HG03520 (cell line): ENCODE data around the gene TXNRD2.
"Not testable (repeated sequence)": the region's sequence is repeated elsewhere in the genome, so short reads cannot be mapped to it uniquely, and the experiment has no call there.

ENCODE experiments used
- ATAC-seq: cut with Tn5 transposase; IDR thresholded peaks from one replicate; pipeline ENCODE4 v1.9.1; 2021; ENCODE audit warnings: mild to moderate bottlenecking, moderate library complexity; ENCODE audit not compliant: unreplicated experiment

Gene TXNRD2

GRCh38 chr22:19928207-19928606 is 13.4 kb downstream of the TXNRD2 start:
- ATAC-seq: no peak

DNA sequence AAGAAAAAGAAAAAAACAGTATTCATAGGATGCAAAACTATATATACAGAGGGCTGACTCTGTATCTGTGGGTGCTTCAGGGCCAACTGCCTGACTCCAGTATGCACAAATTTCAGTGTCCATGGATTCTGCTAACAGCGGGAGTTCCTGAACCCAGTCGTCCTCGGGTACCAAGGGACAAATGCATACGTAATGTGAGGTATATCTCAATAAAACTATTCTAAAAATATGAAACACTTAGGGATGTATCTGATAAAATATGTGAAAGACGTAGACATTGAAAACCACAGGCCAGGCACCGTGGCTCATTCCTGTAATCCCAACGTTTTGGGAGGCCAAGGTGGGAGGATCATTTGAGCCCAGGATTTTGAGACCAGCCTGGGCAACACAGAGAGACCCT is 13.9 kb downstream of the TXNRD2 start:
- no peak for ATAC-seq

DNA sequence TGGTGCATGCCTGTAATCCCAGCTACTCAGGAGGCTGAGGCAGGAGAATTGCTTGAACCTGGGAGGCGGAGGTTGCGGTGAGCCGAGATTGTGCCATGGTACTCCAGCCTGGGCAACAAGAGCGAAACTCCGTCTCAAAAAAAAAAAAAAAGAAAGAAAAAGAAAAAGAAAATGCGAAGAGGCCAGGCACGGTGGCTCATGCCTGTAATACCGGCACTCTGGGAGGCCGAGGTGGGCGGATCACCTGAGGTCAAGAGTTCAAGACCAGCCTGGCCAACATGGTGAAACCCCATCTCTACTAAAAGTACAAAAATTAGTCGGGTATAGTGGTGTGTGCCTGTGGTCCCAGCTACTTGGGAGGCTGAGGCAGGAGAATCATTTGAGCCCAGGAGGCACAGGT is 15.6 kb downstream of the TXNRD2 start:
- ATAC-seq: not testable (repeated sequence)

DNA sequence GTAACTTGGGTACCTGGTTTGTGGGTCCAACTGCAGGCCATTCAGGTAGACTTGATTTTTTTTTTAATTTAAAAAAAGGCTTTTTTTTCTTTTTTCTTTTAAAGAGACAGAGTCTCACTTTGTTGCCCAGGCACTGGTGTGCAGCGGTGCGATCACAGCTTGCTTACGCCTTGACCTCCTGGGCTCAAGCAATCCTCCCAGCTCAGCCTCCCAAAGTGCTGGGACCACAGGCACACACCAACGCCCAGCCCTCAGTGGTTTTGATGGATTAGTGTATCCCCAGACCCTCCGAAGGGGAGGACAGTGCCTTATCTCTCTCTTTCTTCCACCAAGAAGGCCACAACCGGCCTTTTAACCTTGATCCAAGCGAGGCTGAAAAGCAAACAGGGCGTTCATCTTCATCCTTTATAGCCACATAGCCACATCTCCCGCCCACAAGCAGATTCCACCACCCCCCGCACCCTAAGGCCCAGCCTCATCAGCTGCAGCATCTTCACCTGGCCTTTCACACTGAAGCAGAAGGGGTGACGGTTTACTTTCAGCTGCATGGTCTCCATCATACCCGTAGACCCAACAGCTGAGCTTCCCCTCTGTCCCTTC is 17.6 kb downstream of the TXNRD2 start:
- no peak for ATAC-seq

- ATAC-seq: no peak
Measured at GRCh38 chr22:19921544-19922081, 20.0 kb downstream of the TXNRD2 start.

DNA sequence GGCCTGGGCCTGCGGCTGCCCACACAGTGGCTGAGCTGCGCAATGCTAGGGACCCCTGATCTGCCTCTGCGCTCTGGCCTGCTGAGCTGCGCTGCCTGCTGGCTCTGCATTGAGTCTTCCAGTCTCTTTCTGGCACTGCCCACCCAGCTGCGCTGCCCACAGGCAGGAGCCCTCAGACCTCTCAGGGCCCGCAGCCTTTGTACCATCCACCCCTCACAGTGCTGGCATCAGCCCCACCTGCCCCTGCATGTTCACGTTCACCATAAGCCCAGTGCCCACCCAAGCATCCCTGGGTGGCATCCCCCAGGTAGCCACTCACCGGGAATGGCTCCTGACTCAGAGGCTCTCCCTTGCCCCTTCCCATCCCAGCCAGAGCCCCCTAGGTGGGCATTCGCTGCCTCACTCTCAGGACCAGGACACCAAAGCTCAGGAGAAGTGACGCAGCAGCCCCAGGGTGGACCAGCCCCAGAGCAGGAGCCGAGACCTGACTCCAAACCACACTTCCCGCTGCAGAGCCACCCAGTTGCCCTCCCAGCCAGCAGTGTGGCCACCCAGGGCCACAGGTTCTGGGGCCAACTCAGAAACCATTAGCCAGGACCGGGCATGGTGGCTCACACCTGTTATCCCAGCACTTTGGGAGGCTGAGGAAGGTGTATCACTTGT is 21.8 kb downstream of the TXNRD2 start:
- no peak for ATAC-seq

DNA sequence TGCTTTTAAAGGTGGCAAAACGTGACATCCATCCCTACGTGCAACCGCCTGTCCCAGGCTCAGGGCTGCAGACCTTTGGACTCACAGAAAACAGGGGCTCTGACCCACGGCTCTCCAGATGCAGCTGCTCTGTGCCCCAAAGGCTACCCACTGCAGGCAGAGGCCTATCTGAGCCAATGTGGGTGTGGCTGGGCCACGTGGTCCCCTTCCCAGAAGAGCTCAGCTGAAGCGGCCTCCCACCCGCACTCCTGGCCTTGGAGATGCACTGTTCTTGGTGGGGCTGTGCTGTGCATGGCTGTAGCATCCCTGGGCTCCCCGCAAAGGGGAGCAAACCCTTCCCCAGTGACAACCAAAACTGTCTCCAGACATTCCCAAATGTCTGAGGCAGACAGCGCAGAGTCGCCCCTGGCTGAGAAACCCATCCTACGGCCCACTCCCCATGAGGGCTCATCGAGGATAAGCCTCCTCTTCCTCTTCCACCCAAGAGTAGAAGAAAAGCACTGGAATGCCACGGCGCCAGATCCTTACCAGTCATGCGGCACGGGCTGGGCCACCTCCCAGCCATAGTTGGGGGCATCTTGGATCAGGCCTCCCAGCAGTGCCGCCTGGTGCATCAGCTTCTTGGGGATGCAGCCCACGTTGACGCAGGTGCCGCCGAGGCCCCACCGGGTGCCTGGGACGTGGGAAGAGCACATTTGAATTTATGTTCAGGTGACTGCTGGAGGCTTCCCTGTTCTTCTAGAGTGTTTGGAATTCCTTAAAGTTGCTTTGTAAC is 23.1 kb downstream of the TXNRD2 start:
- ATAC-seq: no peak

GRCh38 chr22:19917389-19918138 is 24.1 kb downstream of the TXNRD2 start:
- no peak for ATAC-seq

DNA sequence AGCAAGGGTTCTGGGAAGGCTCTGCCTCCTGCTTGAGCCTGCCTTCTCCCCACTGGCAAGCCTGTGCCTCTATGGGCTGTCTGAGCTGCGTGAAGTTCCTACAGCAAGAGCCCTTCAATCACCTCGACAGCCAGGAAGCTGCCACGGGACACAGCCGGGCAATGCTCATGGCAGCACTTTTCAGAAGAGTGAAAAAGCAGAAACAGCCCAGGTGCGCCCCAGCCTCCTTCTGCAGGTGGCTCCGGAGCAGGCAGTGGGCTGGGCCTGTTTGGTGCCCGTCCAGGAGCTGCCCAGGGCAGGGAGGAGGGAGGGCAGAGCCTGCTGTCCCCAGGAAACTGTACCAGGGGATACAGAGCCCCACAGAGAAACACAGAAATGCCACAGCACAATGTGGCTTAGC is 24.7 kb downstream of the TXNRD2 start:
- no peak for ATAC-seq

GRCh38 chr22:19916006-19916405 is 25.6 kb downstream of the TXNRD2 start:
- no peak for ATAC-seq

DNA sequence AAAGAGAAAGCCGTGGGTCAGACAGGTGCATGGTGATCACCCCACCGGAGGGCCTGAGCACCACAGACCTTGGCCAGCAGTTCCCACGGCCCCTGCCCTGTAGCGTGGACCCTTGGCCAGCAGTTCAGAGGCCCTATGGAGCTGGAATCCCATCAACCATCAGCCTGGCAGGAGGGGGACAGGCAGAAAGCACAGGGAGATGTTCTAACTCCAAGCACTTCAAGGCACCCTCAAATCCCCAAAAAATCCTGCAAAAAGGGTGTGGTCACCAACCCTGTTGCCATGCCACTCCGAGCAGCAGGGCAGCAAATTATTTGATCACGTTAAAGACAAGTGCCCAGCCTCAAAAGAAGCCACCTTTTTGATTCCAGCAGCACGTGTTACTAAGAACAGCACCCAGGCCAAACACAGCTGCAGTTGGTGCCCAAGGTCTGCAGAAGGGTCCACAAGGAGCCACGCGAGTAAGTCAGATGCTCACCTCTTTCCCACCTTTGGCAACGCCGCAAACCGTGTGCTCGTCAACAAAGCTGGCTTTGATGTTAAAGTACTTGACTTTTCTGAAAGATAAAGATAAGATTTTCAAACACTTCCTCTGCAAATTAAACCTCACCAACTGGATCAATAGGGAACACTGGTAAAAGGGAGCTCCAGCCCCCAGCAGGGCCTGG is 26.2 kb downstream of the TXNRD2 start:
- ATAC-seq: no peak

DNA sequence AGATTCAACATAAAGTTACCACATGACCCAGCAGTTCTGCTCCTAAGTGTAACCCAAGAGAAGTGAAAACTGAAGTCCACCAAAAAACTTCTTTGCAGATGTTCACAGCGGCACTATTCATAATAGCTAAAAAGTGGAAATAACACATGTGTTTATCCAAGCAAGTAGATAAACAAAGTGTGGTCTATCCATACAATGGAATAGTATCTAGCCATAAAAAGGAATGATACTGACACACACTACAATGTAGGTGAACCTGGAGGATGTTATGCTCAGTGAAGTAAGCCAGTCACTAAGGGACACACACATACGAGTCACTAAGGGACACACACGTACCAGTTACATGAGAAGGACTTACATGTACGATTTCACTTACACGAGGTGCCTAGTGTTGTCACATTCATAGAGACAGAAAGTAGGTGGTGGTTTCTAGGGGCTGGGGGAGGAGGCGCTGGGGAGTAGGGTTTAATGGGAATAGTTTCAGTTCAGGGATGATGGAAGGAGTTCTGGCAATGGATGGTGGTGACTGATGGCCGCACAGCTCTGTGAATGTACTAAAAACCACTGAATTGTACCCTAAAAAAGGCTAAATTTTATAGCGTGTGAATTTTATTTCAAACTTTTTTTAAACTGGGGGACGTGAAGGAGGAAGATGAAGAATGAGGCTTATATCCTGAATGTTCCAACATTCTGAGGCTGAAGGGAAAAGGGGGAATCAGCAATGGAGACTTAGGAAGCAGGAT is 27.2 kb downstream of the TXNRD2 start:
- no peak for ATAC-seq

GRCh38 chr22:19913337-19913936 is 28.2 kb downstream of the TXNRD2 start:
- no peak for ATAC-seq

DNA sequence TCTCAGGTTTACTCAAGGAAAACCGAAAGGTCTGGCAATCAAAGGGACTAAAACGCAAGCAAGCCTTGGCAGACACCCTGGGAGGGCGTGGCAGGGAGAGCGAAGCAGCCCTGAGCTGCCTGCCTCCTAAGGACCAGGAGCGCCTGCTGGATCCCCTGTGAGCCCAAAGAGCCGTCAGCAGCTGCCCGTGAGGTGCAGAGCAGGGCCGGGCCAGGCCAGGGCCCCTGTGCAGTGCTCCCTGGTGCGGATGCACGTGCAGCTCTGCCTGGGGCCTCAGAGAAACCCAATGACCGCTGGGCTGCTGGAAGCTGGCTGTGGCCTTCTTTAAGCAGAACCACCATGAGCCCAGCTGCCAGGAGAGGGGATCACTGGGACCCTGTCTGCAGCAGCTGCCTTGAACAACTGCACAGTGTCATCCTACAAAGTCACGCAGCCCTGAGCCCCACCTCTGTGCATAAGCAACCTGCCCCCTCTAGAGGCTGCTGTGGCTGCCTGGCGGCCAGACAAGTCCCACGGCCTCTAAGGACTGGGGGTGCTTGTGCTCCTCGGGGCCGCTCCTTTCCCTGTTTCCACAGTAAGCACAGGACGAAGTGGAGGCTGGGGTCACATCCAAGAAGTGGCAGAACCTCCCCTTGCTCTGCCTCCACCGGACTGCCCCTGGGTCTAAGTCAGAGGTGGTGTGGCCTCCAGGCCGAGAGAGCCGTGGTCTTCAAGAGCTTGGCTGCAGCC is 29.2 kb downstream of the TXNRD2 start:
- ATAC-seq: no peak

DNA sequence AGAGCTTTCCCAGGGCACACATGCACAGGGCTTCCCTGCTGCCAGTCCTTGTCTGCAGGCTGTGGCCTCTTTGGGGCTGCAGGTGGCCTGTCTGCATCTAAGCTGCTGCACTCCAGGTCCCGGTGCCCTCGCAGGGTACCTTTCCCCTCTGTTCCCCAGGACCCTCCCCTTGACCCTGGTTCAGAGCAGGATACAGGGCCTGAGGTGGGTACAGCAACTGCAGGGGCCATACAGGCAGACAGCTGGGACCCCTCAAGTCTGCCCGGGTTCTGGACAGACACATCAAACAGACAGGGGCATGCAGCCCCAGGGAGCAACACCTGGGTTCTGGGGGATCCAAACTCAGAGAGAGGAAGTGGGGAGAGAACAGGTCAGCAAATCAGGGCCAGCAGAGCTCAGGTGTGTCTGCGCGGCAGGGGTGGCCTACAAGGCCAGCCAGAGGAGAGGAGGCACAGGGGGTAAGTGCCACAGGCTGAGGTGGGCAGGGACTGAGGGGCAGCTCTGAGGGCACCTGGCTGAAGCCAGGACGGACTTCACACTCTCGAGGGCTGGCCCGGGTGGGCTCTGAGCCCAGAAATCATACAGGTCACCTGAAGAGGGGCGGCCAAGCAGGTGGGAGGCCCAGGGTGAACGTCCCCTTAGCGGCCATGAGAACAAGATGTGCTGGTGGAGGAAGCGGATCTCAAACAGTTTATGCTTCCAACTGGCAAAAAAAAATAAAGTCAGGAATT is 29.9 kb downstream of the TXNRD2 start:
- ATAC-seq: no peak

- ATAC-seq: no peak
Measured at GRCh38 chr22:19910180-19910744, 31.4 kb downstream of the TXNRD2 start.

GRCh38 chr22:19909350-19910179 is 32.1 kb downstream of the TXNRD2 start:
- no peak for ATAC-seq
